BLaER1 treated with 17β-estradiol and CSF1 and Interleukin-3, amounts not matched to agents 10 nM and 100 nM (cell line): Measurements from ENCODE around the gene CABLES2.

Source experiments
- H3K27ac ChIP-seq, 11 experiments: shearing (Covaris generic); formaldehyde crosslinking; 2 replicates each; pipeline ENCODE4 v1.8.1; 2022
- H3K27me3 ChIP-seq, 11 experiments: shearing (Covaris generic); formaldehyde crosslinking; 2 replicates each; pipeline ENCODE4 v1.8.1; 2022
- H3K36me3 ChIP-seq, 11 experiments: shearing (Covaris generic); formaldehyde crosslinking; 2 replicates each; pipeline ENCODE4 v1.8.1; 2022
- H3K4me1 ChIP-seq, 10 experiments: shearing (Covaris generic); formaldehyde crosslinking; 2 replicates each; pipeline ENCODE4 v1.8.1; 2022
- H3K4me2 ChIP-seq, 11 experiments: shearing (Covaris generic); formaldehyde crosslinking; 2 replicates each; pipeline ENCODE4 v1.8.1; 2022
- H3K4me3 ChIP-seq, 10 experiments: shearing (Covaris generic); formaldehyde crosslinking; 2 replicates each; pipeline ENCODE4 v1.8.1; 2022
- H3K9ac ChIP-seq, 11 experiments: shearing (Covaris generic); formaldehyde crosslinking; 2 replicates each; pipeline ENCODE4 v1.8.1; 2022
- H3K9me3 ChIP-seq, 11 experiments: shearing (Covaris generic); formaldehyde crosslinking; replicated peaks in 1 of 11; 2 replicates each; pipeline ENCODE4 v1.8.1; 2022
- H4K20me1 ChIP-seq, 11 experiments: shearing (Covaris generic); formaldehyde crosslinking; 2 replicates each; pipeline ENCODE4 v1.8.1; 2022
- Cebpa-rat ChIP-seq, 11 experiments: shearing (Covaris generic); IDR thresholded peaks; 2 replicates each; pipeline ENCODE4 v1.8.1; 2022

Gene CABLES2

DNA sequence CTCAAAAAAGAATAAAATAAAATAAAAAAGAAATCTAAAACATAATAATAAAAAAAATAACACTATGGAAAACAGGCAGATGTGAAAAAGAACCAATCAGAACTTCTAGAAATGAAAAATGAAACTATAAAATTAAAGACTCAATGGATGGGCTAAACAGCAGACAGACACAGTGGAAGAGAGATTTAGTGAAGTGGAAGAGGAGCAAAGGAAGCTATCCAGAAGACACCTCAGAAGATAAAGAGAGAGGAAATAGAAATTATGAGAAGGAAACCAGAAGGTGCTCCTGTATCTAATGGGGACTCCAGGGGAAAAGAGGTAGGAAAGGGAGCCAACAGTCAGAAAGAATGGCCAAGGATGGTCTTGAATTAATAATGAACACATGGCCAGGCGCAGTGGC is 58.5 kb downstream of the CABLES2 start:
- H3K4me3 ChIP-seq, result no peak overlapping the region
- H3K4me2 ChIP-seq, result no peak overlapping the region
- peaks cover 5 to 16% (median 12%) of the 10 kb centered on the region in 11 experiments; a peak in 19 of 22 replicates for H3K9me3 ChIP-seq
- H3K27ac ChIP-seq, result no peak overlapping the region
- H4K20me1 ChIP-seq, result peaks cover 0 to 32% (median 0%) of the 10 kb centered on the region in 11 experiments; a peak in 5 of 22 replicates
- H3K4me1 ChIP-seq, result peaks cover 11 to 42% (median 31%) of the 10 kb centered on the region in 10 experiments
- H3K36me3 ChIP-seq, result peaks cover 0 to 41% (median 10%) of the 10 kb centered on the region in 11 experiments; a peak in 9 of 22 replicates
- TF ChIP-seq Cebpa-rat (IDR thresholded peaks at IDR 0.05), result no peak
- no peak overlapping the region for H3K9ac ChIP-seq
- H3K27me3 ChIP-seq, result no peaks in the 10 kb centered on the region

GRCh38 chr20:62347445-62347844 is 59.6 kb downstream of the CABLES2 start:
- no peak overlapping the region for H3K9ac ChIP-seq
- H3K36me3 ChIP-seq, result peaks cover 0 to 41% (median 10%) of the 10 kb centered on the region in 11 experiments; a peak in 10 of 22 replicates
- H3K27ac ChIP-seq, result peak overlapping the region in 4 of 11 experiments; percentile 17 to 83 (median 74); a peak in 6 of 22 replicates
- peaks cover 0 to 21% (median 0%) of the 10 kb centered on the region in 11 experiments; a peak in 3 of 22 replicates for H4K20me1 ChIP-seq
- no peak overlapping the region for H3K4me2 ChIP-seq
- H3K9me3 ChIP-seq, result peaks cover 5 to 16% (median 12%) of the 10 kb centered on the region in 11 experiments; a peak in 19 of 22 replicates
- no peak overlapping the region for H3K4me3 ChIP-seq
- no peaks in the 10 kb centered on the region for H3K27me3 ChIP-seq
- H3K4me1 ChIP-seq, result peaks cover 11 to 46% (median 31%) of the 10 kb centered on the region in 10 experiments
- no peak for TF ChIP-seq Cebpa-rat (IDR thresholded peaks at IDR 0.05)

GRCh38 chr20:62347151-62347404 is 60.0 kb downstream of the CABLES2 start:
- Histone ChIP-seq H3K27me3 (no peaks in the 10 kb centered on the region), H3K4me1 (peaks cover 11 to 46% (median 31%) of the 10 kb centered on the region in 10 experiments), H3K36me3 (peaks cover 0 to 41% (median 10%) of the 10 kb centered on the region in 11 experiments; a peak in 10 of 22 replicates)

DNA sequence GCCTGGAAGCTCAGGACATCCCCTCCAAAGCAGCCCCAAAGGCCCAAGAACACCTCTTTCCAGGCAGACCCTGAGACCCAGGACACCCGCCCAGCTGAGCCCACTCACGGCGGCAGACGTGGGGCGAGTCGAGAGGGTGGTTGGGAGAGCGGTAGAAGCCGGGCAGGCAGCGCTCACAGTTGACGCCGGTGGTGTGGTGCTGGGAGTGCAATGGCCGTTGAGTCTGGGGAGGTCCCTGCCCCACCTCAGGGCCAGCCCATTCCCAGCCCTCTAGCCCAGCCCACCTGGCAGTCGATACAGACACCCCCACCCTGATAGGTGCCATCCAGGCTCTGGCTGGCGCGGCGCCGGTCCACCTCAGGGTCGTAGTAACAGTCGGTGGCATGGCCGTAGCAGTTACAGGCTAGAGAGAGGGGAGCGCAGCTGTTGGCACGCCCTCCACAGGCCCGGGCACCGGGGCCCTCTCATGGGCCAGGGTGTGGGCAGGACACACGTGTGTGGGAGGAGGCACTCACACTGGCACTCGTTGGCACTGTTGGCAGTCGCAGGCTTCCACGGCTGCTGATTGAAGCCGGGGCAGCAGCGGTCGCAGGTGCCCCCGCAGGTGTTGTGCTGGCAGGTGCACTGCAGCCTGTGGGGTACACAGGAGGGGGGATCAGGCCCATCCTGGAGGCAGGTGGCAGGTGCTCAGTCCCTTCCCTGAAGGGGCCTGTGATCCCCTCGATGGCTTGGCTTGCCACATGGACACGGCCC is 60.5 kb downstream of the CABLES2 start:
- Histone ChIP-seq H3K27ac (peak overlapping the region in 8 of 11 experiments; percentile 46 to 83 (median 77); a peak in 15 of 22 replicates), H3K36me3 (peaks cover 0 to 38% (median 7%) of the 10 kb centered on the region in 11 experiments; a peak in 10 of 22 replicates), H3K4me1 (peaks cover 11 to 46% (median 34%) of the 10 kb centered on the region in 10 experiments), H3K4me3 (no peak overlapping the region), H3K9ac (peak overlapping the region in 5 of 11 experiments; percentile 8 to 54 (median 33); a peak in 4 of 22 replicates), H3K9me3 (peaks cover 5 to 16% (median 12%) of the 10 kb centered on the region in 11 experiments; a peak in 19 of 22 replicates), H3K27me3 (no peaks in the 10 kb centered on the region), H4K20me1 (peaks cover 0 to 15% (median 0%) of the 10 kb centered on the region in 11 experiments; a peak in 2 of 22 replicates), H3K4me2 (peak overlapping the region in 6 of 11 experiments; percentile 24 to 76 (median 66); a peak in 7 of 22 replicates)
- TF ChIP-seq Cebpa-rat (IDR thresholded peaks at IDR 0.05), result no peak

More at GRCh38 chr20:62347151-62347404, 60.0 kb downstream of the CABLES2 start:
- Histone ChIP-seq H3K27ac (peak overlapping the region in 7 of 11 experiments; percentile 17 to 83 (median 77); a peak in 7 of 22 replicates), H3K9me3 (peaks cover 5 to 16% (median 12%) of the 10 kb centered on the region in 11 experiments; a peak in 19 of 22 replicates), H3K4me2 (no peak overlapping the region), H3K4me3 (no peak overlapping the region), H3K9ac (peak overlapping the region in 1 of 11 experiments; percentile 5; a peak in 1 of 22 replicates), H4K20me1 (peaks cover 0 to 19% (median 0%) of the 10 kb centered on the region in 11 experiments; a peak in 2 of 22 replicates)
- no peak for TF ChIP-seq Cebpa-rat (IDR thresholded peaks at IDR 0.05)

- Histone ChIP-seq H3K27me3 (no peaks in the 10 kb centered on the region), H3K36me3 (peaks cover 0 to 37% (median 0%) of the 10 kb centered on the region in 11 experiments; a peak in 8 of 22 replicates), H4K20me1 (peaks cover 0 to 10% (median 0%) of the 10 kb centered on the region in 11 experiments; a peak in 1 of 22 replicates), H3K27ac (peak overlapping the region in 8 of 11 experiments; percentile 46 to 83 (median 77); a peak in 16 of 22 replicates), H3K4me3 (no peak overlapping the region), H3K4me1 (peaks cover 11 to 53% (median 41%) of the 10 kb centered on the region in 10 experiments), H3K4me2 (peak overlapping the region in 10 of 11 experiments; percentile 24 to 76 (median 70); a peak in 16 of 22 replicates), H3K9me3 (peaks cover 10 to 23% (median 17%) of the 10 kb centered on the region in 11 experiments; a peak in 20 of 22 replicates), H3K9ac (peak overlapping the region in 6 of 11 experiments; percentile 8 to 56 (median 34); a peak in 6 of 22 replicates)
- TF ChIP-seq Cebpa-rat (IDR thresholded peaks at IDR 0.05), result no peak
Observed at GRCh38 chr20:62345681-62346370, 61.3 kb downstream of the CABLES2 start.

DNA sequence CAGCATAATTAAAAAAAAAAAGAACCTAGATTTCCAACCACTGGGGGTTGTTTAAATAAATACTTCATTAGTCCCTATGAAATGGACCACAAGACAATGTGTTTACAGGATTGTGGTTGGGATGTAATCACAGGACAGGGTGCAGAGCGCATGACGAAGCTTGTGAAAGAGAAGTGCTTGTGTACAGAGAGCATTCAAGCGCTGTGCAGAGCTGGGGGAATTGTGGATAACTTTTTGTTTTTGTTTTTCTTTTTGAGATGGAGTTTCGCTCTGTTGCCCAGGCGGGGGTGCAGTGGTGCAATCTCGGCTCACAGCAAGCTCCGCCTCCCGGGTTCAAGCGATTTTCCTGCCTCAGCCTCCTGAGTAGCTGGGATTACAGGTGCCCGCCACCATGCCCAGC is 62.3 kb downstream of the CABLES2 start:
- peaks cover 10 to 23% (median 17%) of the 10 kb centered on the region in 11 experiments; a peak in 20 of 22 replicates for H3K9me3 ChIP-seq
- H3K27ac ChIP-seq, result peak overlapping the region; percentile 50 to 84 (median 77); a peak in 21 of 22 replicates
- H3K27me3 ChIP-seq, result no peaks in the 10 kb centered on the region
- H3K4me3 ChIP-seq, result no peak overlapping the region
- H4K20me1 ChIP-seq, result no peaks in the 10 kb centered on the region
- H3K4me2 ChIP-seq, result peak overlapping the region; percentile 54 to 76 (median 71)
- TF ChIP-seq Cebpa-rat (IDR thresholded peaks at IDR 0.05), result peak in 8 of 11 experiments; percentile 64 to 97 (median 93); a peak in 15 of 22 replicates
- peaks cover 0 to 29% (median 0%) of the 10 kb centered on the region in 11 experiments; a peak in 5 of 22 replicates for H3K36me3 ChIP-seq
- peak overlapping the region in 9 of 11 experiments; percentile 11 to 73 (median 64); a peak in 12 of 22 replicates for H3K9ac ChIP-seq
- peaks cover 20 to 63% (median 51%) of the 10 kb centered on the region in 10 experiments for H3K4me1 ChIP-seq

DNA sequence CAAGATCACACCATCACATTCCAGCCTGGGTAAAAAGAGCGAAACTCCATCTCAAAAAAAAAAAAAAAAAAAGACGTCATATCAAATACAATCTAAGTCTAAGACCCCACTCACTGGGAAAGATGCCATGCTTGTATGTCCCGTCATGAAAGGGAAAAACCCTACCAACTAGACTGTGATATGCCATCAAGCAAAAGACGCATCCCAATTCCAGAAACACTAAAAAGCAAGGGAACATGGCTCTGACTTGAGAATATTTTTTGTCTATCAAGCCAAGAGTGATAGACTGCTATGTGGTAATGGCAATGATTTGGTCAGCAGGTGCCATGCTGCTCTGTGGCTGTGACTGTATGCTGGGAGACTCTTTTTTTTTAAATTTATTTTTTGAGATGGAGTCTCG is 63.0 kb downstream of the CABLES2 start:
- H3K9ac ChIP-seq, result peak overlapping the region in 9 of 11 experiments; percentile 11 to 73 (median 64); a peak in 13 of 22 replicates
- no peak overlapping the region for H3K4me3 ChIP-seq
- no peak for TF ChIP-seq Cebpa-rat (IDR thresholded peaks at IDR 0.05)
- H4K20me1 ChIP-seq, result no peaks in the 10 kb centered on the region
- H3K36me3 ChIP-seq, result peaks cover 0 to 29% (median 0%) of the 10 kb centered on the region in 11 experiments; a peak in 5 of 22 replicates
- H3K9me3 ChIP-seq, result peaks cover 9 to 20% (median 15%) of the 10 kb centered on the region in 11 experiments; a peak in 20 of 22 replicates
- H3K27me3 ChIP-seq, result no peaks in the 10 kb centered on the region
- peaks cover 24 to 70% (median 58%) of the 10 kb centered on the region in 10 experiments for H3K4me1 ChIP-seq
- H3K4me2 ChIP-seq, result peak overlapping the region; percentile 54 to 76 (median 71)
- peak overlapping the region; percentile 50 to 84 (median 77); a peak in 21 of 22 replicates for H3K27ac ChIP-seq

- peaks cover 36 to 82% (median 70%) of the 10 kb centered on the region in 10 experiments for H3K4me1 ChIP-seq
- peak overlapping the region in 4 of 11 experiments; percentile 41 to 76 (median 72); a peak in 6 of 22 replicates for H3K4me2 ChIP-seq
- no peak overlapping the region for H3K4me3 ChIP-seq
- no peak for TF ChIP-seq Cebpa-rat (IDR thresholded peaks at IDR 0.05)
- H3K27me3 ChIP-seq, result peaks cover 0 to 3% (median 0%) of the 10 kb centered on the region in 11 experiments; a peak in 1 of 22 replicates
- peaks cover 0 to 26% (median 0%) of the 10 kb centered on the region in 11 experiments; a peak in 5 of 22 replicates for H3K36me3 ChIP-seq
- peak overlapping the region in 5 of 11 experiments; percentile 3 to 84 (median 64); a peak in 7 of 22 replicates for H3K27ac ChIP-seq
- H4K20me1 ChIP-seq, result peaks cover 0 to 6% (median 0%) of the 10 kb centered on the region in 11 experiments; a peak in 6 of 22 replicates
- no peak overlapping the region for H3K9ac ChIP-seq
- H3K9me3 ChIP-seq, result peaks cover 0 to 8% (median 5%) of the 10 kb centered on the region in 11 experiments; a peak in 15 of 22 replicates
Observed at GRCh38 chr20:62342910-62343309, 64.2 kb downstream of the CABLES2 start.
